ENCODE results near the gene LUC7L2. TPM values are rescaled to one million over a fixed set of nuclear protein-coding genes. Genes with fewer than 3 reads are reported as not detected.

LUC7L2 gene
- polyA plus RNA-seq, 1 donor (not counting 4 experiments of a cell fraction or from before 2014, with no cell fraction given): 52.7 TPM

DNA sequence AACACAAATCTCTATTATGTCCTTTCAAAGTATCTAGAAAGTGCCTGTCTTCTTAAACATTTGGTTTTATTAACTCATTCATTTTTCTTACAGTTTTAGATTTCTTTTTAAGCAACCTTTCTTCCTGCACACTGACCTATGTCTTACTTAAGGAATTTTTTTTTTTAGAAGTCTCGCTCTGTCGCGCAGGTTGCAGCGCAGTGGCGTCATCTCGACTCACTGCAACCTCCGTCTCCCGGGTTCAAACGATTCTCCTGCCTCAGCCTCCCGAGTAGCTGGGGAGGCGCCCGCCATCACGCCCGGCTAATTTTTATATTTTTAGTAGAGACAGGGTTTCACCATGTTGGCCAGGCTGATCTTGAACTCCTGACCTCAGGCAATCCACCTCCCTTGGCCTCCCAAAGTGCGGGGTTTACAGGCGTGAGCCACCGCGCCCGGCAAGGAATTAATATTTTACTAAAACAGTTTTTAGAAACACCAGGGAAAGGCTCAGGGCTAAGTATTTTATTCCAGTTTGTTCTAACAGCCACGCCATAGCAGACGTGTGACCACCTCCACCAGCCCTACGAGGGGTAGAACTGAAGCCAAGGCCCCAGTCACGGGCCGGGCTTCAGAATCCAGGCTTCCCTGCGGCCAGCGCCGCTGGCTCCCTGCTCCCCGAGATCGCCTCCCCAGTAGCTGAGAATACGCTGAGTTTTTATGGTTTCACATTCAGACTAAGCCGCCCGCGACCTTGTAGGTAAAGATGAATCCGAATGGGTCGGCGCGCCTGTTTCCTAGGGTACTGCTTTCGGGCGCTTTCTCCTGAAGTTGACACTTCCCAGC, 941 bp upstream of the LUC7L2 start:
- Histone ChIP-seq H3K36me3 (ENCODE audit: control insufficient read depth in 2 of 2, extremely low read depth in 1 of 2, insufficient read depth in 2 of 2, low read length in 2 of 2) (no peaks in the 10 kb centered on the region), H3K9me3 (ENCODE audit: control insufficient read depth, low read depth, low read length) (no peaks in the 10 kb centered on the region), H4K20me1 (ENCODE audit: control insufficient read depth, extremely low read depth, insufficient read depth, low read length) (peaks cover 3% of the 10 kb centered on the region), H3K79me2 (ENCODE audit: control insufficient read depth, insufficient read depth, low read length) (peaks cover 38% of the 10 kb centered on the region), H3K4me1 (ENCODE audit: control insufficient read depth, extremely low read depth, insufficient read depth, low read length) (peaks cover 15% of the 10 kb centered on the region), H3K27ac (ENCODE audit: control insufficient read depth, insufficient read depth, low read length) (peak overlapping the region; percentile 97), H3K4me2 (ENCODE audit: control insufficient read depth, extremely low read depth, insufficient read depth, low read depth, low read length) (peak overlapping the region; percentile 88), H3K4me3 (ENCODE audit: control insufficient read depth in 2 of 3, extremely low read depth in 1 of 3, insufficient read depth in 2 of 3, low read depth in 1 of 3, low read length in 3 of 3) (peak overlapping the region; percentile 91 to 95 (median 92)), H3K27me3 (ENCODE audit: control insufficient read depth, extremely low read depth, insufficient read depth, low read length) (no peaks in the 10 kb centered on the region), H3K9me1 (ENCODE audit: control insufficient read depth, extremely low read depth, insufficient read depth, low read length) (no peaks in the 10 kb centered on the region), H2AFZ (ENCODE audit: control insufficient read depth, low read length) (peak overlapping the region; percentile 97), H3K9ac (ENCODE audit: control insufficient read depth, extremely low read depth, insufficient read depth, low read length) (peak overlapping the region; percentile 97)
- TF ChIP-seq EZH2 (IDR thresholded peaks at IDR 0.05; ENCODE audit: low read length): no peak
- TF ChIP-seq, protein P1, sequence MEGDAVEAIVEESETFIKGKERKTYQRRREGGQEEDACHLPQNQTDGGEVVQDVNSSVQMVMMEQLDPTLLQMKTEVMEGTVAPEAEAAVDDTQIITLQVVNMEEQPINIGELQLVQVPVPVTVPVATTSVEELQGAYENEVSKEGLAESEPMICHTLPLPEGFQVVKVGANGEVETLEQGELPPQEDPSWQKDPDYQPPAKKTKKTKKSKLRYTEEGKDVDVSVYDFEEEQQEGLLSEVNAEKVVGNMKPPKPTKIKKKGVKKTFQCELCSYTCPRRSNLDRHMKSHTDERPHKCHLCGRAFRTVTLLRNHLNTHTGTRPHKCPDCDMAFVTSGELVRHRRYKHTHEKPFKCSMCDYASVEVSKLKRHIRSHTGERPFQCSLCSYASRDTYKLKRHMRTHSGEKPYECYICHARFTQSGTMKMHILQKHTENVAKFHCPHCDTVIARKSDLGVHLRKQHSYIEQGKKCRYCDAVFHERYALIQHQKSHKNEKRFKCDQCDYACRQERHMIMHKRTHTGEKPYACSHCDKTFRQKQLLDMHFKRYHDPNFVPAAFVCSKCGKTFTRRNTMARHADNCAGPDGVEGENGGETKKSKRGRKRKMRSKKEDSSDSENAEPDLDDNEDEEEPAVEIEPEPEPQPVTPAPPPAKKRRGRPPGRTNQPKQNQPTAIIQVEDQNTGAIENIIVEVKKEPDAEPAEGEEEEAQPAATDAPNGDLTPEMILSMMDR (optimal IDR thresholded peaks at IDR 0.05 in 1 of 3, IDR thresholded peaks at IDR 0.05 in 1 of 3, conservative IDR thresholded peaks at IDR 0.05 in 1 of 3; ENCODE audit: extremely low read depth in 1 of 3, insufficient read depth in 2 of 3, low read length in 3 of 3): no peak
- no peak for FAIRE-seq
- dilution Hi-C loops (cut with MboI; ENCODE audit: extremely low pct_ligation_motif_present, low sequenced_read_pairs): no loop called here
- no peak for DNase-seq (ENCODE audit: low read depth, low spot score)

DNA sequence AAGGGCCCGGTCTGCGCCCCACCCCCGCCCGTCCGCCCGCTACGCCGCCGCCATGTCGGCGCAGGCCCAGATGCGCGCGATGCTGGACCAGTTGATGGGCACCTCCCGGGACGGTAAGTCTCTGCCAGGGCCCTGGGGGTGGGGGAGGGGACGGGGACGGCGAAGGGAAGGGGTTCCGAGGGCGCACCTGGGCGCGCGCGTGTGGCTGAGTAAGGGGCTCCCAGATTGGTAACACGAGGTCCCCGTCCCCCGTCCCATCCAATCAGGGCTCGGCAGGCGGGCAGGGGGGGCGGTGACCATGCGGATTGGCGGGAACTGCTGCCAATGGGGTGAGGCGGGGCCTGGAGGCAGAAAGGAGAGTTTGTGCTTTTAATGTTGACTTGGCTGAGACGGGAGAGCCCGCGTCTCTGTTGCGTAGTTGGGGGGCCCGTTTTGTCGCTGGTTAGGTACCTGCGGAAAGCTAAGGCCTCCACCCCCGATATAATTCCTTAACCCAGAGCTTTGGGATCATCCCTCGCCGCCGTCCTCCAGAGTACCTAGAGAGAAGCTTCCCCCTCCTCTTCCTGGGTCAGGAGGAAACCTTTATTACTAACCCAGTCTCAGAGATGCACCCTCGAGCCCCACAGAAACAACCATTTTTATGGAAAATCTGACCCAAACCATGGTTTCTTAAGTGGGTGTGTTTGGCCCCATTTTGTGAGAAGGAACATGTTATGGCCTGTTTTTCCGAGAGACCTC, 685 bp downstream of the LUC7L2 start:
- Histone ChIP-seq H3K4me3 (ENCODE audit: control insufficient read depth in 2 of 3, extremely low read depth in 1 of 3, insufficient read depth in 2 of 3, low read depth in 1 of 3, low read length in 3 of 3) (peak overlapping the region; percentile 89 to 92 (median 91)), H3K79me2 (ENCODE audit: control insufficient read depth, insufficient read depth, low read length) (peaks cover 55% of the 10 kb centered on the region), H4K20me1 (ENCODE audit: control insufficient read depth, extremely low read depth, insufficient read depth, low read length) (peaks cover 7% of the 10 kb centered on the region), H3K4me1 (ENCODE audit: control insufficient read depth, extremely low read depth, insufficient read depth, low read length) (peaks cover 15% of the 10 kb centered on the region), H3K9me3 (ENCODE audit: control insufficient read depth, low read depth, low read length) (no peaks in the 10 kb centered on the region), H3K9ac (ENCODE audit: control insufficient read depth, extremely low read depth, insufficient read depth, low read length) (peak overlapping the region; percentile 97), H3K4me2 (ENCODE audit: control insufficient read depth, extremely low read depth, insufficient read depth, low read depth, low read length) (peak overlapping the region; percentile 66), H2AFZ (ENCODE audit: control insufficient read depth, low read length) (peak overlapping the region; percentile 93), H3K9me1 (ENCODE audit: control insufficient read depth, extremely low read depth, insufficient read depth, low read length) (no peaks in the 10 kb centered on the region), H3K27me3 (ENCODE audit: control insufficient read depth, extremely low read depth, insufficient read depth, low read length) (no peaks in the 10 kb centered on the region), H3K36me3 (ENCODE audit: control insufficient read depth in 2 of 2, extremely low read depth in 1 of 2, insufficient read depth in 2 of 2, low read length in 2 of 2) (peaks cover 0 to 4% of the 10 kb centered on the region in 2 experiments), H3K27ac (ENCODE audit: control insufficient read depth, insufficient read depth, low read length) (peak overlapping the region; percentile 97)
- DNase-seq (ENCODE audit: low read depth, low spot score): peak; percentile 65
- TF ChIP-seq, protein P1 (optimal IDR thresholded peaks at IDR 0.05 in 1 of 3, IDR thresholded peaks at IDR 0.05 in 1 of 3, conservative IDR thresholded peaks at IDR 0.05 in 1 of 3; ENCODE audit: extremely low read depth in 1 of 3, insufficient read depth in 2 of 3, low read length in 3 of 3): no peak
- no peak for TF ChIP-seq EZH2 (IDR thresholded peaks at IDR 0.05; ENCODE audit: low read length)
- FAIRE-seq: no peak
- dilution Hi-C loops (cut with MboI; ENCODE audit: extremely low pct_ligation_motif_present, low sequenced_read_pairs): no loop called here
